Smooth muscle cell (in vitro differentiated cells): Measurements from ENCODE around the gene TMEM144. TPM values are rescaled to one million over a fixed set of nuclear protein-coding genes. Genes with fewer than 3 reads are reported as not detected.

Experiments used
- DNase-seq: peaks from one replicate; lab custom pipeline; 2025; ENCODE audit not compliant: unreplicated experiment; lab: John Stamatoyannopoulos, UW
- H2AFZ ChIP-seq: fragments of 200-600 bp; sonication (generic); 2 replicates; pipeline ENCODE4 v1.6.0; 2016; ENCODE audit warnings: antibody characterized with exemption, low read depth, mild to moderate bottlenecking
- H3F3A ChIP-seq: fragments of 200-600 bp; sonication (generic); 2 replicates; pipeline ENCODE4 v1.6.0; 2017; ENCODE audit warnings: antibody characterized with exemption, low read depth
- H3K27ac ChIP-seq: fragments of 200-600 bp; sonication (generic); 2 replicates; pipeline ENCODE4 v1.5.1; 2016; ENCODE audit warnings: low read depth, mild to moderate bottlenecking
- H3K27me3 ChIP-seq: fragments of 200-600 bp; sonication (generic); 2 replicates; pipeline ENCODE4 v1.6.1; 2016; ENCODE audit warnings: low read depth, mild to moderate bottlenecking
- H3K36me3 ChIP-seq: fragments of 200-600 bp; sonication (generic); 2 replicates; pipeline ENCODE4 v1.5.1; 2016; ENCODE audit warnings: low read depth
- H3K4me1 ChIP-seq: fragments of 200-600 bp; sonication (generic); 2 replicates; pipeline ENCODE4 v1.5.1; 2016; ENCODE audit warnings: low read depth
- H3K4me2 ChIP-seq: fragments of 200-600 bp; sonication (generic); 2 replicates; pipeline ENCODE4 v1.6.0; 2016; ENCODE audit warnings: mild to moderate bottlenecking
- H3K4me3 ChIP-seq: fragments of 200-600 bp; sonication (generic); 2 replicates; pipeline ENCODE4 v1.5.1; 2016; ENCODE audit warnings: mild to moderate bottlenecking
- H3K79me2 ChIP-seq: fragments of 200-600 bp; sonication (generic); 2 replicates; pipeline ENCODE4 v1.6.0; 2016; ENCODE audit warnings: low read depth, mild to moderate bottlenecking
- H3K9ac ChIP-seq: fragments of 200-600 bp; sonication (generic); 2 replicates; pipeline ENCODE4 v1.6.0; 2016; ENCODE audit warnings: low read depth
- H3K9me3 ChIP-seq: fragments of 200-600 bp; sonication (generic); replicated peaks from 2 replicates; pipeline ENCODE4 v1.5.1; 2016; ENCODE audit warnings: low read depth
- H4K20me1 ChIP-seq: fragments of 200-600 bp; sonication (generic); 2 replicates; pipeline ENCODE4 v1.6.0; 2016; ENCODE audit warnings: low read depth
- CTCF ChIP-seq: fragments of 200-600 bp; sonication (generic); IDR thresholded peaks from 2 replicates; pipeline ENCODE4 v1.5.1; 2017; ENCODE audit warnings: borderline replicate concordance, mild to moderate bottlenecking, antibody characterized with exemption; ENCODE audit not compliant: insufficient read depth, poor library complexity, severe bottlenecking
- WGBS: methylation state at CpG from one replicate; pipeline ENCODE4 v1.1.7; 2016; ENCODE audit warnings: low lambda C conversion rate; 5-methylcytosine and 5-hydroxymethylcytosine counted together
- polyA plus RNA-seq: library from polyadenylated mRNA; unstranded; fragments of >200 nt; fragmentation: Nextera tagmentation; extraction: Ambion mirVana; gene quantifications from 2 replicates; pipeline ENCODE4 v1.2.1, GENCODE V29; 2016
- total RNA-seq: library from RNA; depleted of rRNA; stranded (reverse); fragments of >200 nt; gene quantifications from 2 replicates; pipeline ENCODE4 v1.2.3, GENCODE V29; 2014

TMEM144 gene
- total and polyA plus RNA-seq, 2 experiments from 2014 or later: 0.48 to 4.4 TPM

GRCh38 chr4:158172261-158173258, 37.7 kb upstream of the TMEM144 start, which contains the start of gene GASK1B:
GASK1B (minus strand) TSS chr4:158173025; CDS start chr4:158171375, 1,650 bp downstream.
- H2AFZ ChIP-seq: peak within 1 kb of the TSS; percentile 56
- no peaks in the 10 kb centered on the region for H3K36me3 ChIP-seq
- no peaks in the 10 kb centered on the region for H3F3A ChIP-seq
- DNase-seq: no peak
- peak within 1 kb of the TSS; percentile 44 for H3K9ac ChIP-seq
- H4K20me1 ChIP-seq: no peaks in the 10 kb centered on the region
- peak within 1 kb of the TSS; percentile 86 for H3K4me2 ChIP-seq
- WGBS: 11% methylated on average over 12 of the region's 12 CpGs
- TF ChIP-seq CTCF: peak; percentile 74
- no peaks in the 10 kb centered on the region for H3K27me3 ChIP-seq
- H3K9me3 ChIP-seq: no peaks in the 10 kb centered on the region
- peak within 1 kb of the TSS; percentile 51 for H3K4me3 ChIP-seq
- peaks cover 29% of the 10 kb centered on the region for H3K79me2 ChIP-seq
- peak within 1 kb of the TSS; percentile 62 for H3K27ac ChIP-seq
- peaks cover 6% of the 10 kb centered on the region for H3K4me1 ChIP-seq

- Histone ChIP-seq H3K9ac (no peak overlapping the region), H3K36me3 (no peaks in the 10 kb centered on the region), H4K20me1 (no peaks in the 10 kb centered on the region), H3F3A (no peaks in the 10 kb centered on the region), H3K27ac (peak overlapping the region; percentile 48), H3K4me2 (peak overlapping the region; percentile 13), H3K4me3 (no peak overlapping the region), H3K79me2 (peaks cover 2% of the 10 kb centered on the region), H3K4me1 (peaks cover 6% of the 10 kb centered on the region), H3K9me3 (no peaks in the 10 kb centered on the region), H2AFZ (no peak overlapping the region), H3K27me3 (no peaks in the 10 kb centered on the region)
- 44% methylated on average over 2 of the region's 2 CpGs for WGBS
- no peak for TF ChIP-seq CTCF
- DNase-seq: no peak
These were observed 34.2 kb upstream of the TMEM144 start for GRCh38 chr4:158176108-158176507.

- DNase-seq: no peak
- no peak overlapping the region for H3K4me2 ChIP-seq
These were observed 33.5 kb upstream of the TMEM144 start for GRCh38 chr4:158176776-158177175.

More at GRCh38 chr4:158176776-158177175, 33.5 kb upstream of the TMEM144 start:
- Histone ChIP-seq H3K4me3 (no peak overlapping the region), H3K9me3 (no peaks in the 10 kb centered on the region), H2AFZ (no peak overlapping the region), H3K4me1 (peaks cover 6% of the 10 kb centered on the region), H3K36me3 (no peaks in the 10 kb centered on the region), H3K79me2 (no peaks in the 10 kb centered on the region), H3F3A (no peaks in the 10 kb centered on the region), H3K27ac (peak overlapping the region; percentile 25), H4K20me1 (no peaks in the 10 kb centered on the region), H3K9ac (no peak overlapping the region), H3K27me3 (no peaks in the 10 kb centered on the region)
- no peak for TF ChIP-seq CTCF
